ENCODE results near the gene NNAT.

DNA sequence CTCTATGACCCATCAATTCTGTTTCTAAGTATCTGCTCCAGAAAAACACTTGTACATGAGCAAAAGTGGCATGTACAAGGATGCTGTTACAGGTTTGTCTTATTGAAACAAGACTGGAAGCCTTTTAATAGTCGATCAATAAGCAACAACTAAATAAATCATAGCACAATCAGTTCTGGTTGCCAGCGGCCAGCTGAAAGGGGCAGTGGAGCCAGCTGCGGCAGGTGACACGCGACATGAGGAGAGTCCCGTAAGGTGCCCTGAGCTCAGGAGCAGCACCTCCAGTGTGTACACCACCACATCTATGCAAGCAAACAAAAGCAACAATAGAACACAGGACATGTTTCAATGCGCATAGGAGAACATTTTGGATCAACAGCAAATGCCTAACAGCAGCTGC is 20.7 kb upstream of the NNAT start:
- no peak for TF ChIP-seq POLR2A (IDR thresholded peaks at IDR 0.05; ENCODE audit: control extremely low read depth in 1 of 2, low read depth in 2 of 2, low read length in 2 of 2)
- no peak for TF ChIP-seq EP300 (IDR thresholded peaks at IDR 0.05; ENCODE audit: borderline replicate concordance in 1 of 2, low read depth in 2 of 2, low read length in 2 of 2)
- TF ChIP-seq POLR2AphosphoS5 (IDR thresholded peaks at IDR 0.05; ENCODE audit: low read depth, low read length): no peak
- TF ChIP-seq, protein P1, sequence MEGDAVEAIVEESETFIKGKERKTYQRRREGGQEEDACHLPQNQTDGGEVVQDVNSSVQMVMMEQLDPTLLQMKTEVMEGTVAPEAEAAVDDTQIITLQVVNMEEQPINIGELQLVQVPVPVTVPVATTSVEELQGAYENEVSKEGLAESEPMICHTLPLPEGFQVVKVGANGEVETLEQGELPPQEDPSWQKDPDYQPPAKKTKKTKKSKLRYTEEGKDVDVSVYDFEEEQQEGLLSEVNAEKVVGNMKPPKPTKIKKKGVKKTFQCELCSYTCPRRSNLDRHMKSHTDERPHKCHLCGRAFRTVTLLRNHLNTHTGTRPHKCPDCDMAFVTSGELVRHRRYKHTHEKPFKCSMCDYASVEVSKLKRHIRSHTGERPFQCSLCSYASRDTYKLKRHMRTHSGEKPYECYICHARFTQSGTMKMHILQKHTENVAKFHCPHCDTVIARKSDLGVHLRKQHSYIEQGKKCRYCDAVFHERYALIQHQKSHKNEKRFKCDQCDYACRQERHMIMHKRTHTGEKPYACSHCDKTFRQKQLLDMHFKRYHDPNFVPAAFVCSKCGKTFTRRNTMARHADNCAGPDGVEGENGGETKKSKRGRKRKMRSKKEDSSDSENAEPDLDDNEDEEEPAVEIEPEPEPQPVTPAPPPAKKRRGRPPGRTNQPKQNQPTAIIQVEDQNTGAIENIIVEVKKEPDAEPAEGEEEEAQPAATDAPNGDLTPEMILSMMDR (IDR thresholded peaks at IDR 0.05; ENCODE audit: control extremely low read depth in 1 of 3, insufficient read depth in 1 of 3, low read depth in 1 of 3, low read length in 3 of 3): no peak
- no peak for TF ChIP-seq CEBPB (IDR thresholded peaks at IDR 0.05; ENCODE audit: low read depth, low read length)
